CD4-positive, alpha-beta T cell treated with Interleukin-21 for 1 hour (primary cell): ENCODE measurements around the gene RANBP6.
"Not testable (repeated sequence)": the region's sequence is repeated elsewhere in the genome, so short reads cannot be mapped to it uniquely, and the experiment has no call there.

ENCODE experiments used
- DNase-seq: peaks from one replicate; pipeline ENCODE4 v3.0.0-alpha.2; 2020

RANBP6 gene

DNA sequence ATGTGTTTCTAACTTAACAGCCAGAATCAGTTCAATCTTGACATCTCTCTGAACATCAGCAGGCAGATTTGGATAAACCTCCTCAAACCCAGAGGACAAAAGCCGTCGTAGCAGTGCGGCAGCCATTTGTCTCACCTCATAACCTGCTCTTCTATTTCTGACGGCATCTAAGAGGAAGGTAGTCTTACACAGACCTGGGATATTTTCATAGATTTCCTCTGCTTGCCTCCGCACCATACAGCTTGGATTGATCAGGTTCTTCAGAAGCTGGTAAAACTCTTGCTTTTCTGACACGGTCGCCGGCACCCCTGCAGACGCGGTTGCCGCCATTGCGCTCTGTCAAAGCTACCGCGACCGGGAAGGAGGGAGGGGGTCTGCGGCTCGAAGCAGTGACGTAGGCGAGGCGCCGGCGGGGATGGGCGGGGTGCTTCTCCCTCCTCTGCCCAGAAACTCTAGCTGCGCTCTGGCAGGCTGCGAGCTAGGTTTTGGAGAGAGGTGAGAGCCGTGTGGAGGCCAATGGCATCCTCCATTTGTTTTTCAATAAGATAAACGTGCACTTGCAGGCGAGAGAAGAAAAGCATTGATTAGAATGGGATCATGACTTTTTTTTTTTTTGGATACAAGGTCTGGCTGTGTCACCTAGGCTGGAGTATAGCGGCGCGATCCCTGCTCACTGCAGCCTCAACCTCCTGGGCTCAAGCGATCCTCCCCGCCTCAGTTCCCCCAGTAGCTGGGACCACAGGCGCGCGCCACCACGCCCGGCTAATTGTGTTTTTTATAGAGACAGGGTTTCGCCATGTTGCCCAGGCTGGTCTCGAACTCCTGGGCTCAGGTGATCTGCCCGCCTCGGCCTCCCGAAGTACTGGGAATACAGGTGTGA lies at the start of gene RANBP6:
Gene RANBP6, minus strand, starts transcription at position 347 of the 880 bp plus-strand sequence. Its CDS starts 17 bp downstream, at position 330.
- peak; percentile 90 for DNase-seq

- DNase-seq: peak; percentile 18
Measured at GRCh38 chr9:6063146-6063545, 47.7 kb upstream of the RANBP6 start.

DNA sequence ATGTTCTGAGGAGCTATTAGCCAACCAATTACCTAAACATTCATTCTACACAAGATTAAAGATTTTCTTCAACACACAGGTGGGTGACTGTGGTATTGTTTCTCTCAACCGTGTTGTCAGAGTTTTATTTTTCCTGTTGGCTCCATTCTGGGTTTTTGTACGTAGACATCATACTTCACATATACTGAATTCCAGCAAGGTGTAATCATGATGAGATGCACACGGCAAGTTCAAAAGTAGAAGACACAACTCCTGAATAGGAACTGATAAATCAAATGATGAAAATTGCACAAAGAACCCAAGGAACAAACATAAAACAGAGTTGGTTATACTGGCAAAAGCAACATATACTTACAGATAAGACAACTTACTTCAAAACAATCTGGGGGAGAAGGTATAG lies 40.2 kb upstream of the RANBP6 start:
- DNase-seq: no peak

GRCh38 chr9:6055216-6055615 lies 39.8 kb upstream of the RANBP6 start:
- DNase-seq: peak; percentile 75

DNA sequence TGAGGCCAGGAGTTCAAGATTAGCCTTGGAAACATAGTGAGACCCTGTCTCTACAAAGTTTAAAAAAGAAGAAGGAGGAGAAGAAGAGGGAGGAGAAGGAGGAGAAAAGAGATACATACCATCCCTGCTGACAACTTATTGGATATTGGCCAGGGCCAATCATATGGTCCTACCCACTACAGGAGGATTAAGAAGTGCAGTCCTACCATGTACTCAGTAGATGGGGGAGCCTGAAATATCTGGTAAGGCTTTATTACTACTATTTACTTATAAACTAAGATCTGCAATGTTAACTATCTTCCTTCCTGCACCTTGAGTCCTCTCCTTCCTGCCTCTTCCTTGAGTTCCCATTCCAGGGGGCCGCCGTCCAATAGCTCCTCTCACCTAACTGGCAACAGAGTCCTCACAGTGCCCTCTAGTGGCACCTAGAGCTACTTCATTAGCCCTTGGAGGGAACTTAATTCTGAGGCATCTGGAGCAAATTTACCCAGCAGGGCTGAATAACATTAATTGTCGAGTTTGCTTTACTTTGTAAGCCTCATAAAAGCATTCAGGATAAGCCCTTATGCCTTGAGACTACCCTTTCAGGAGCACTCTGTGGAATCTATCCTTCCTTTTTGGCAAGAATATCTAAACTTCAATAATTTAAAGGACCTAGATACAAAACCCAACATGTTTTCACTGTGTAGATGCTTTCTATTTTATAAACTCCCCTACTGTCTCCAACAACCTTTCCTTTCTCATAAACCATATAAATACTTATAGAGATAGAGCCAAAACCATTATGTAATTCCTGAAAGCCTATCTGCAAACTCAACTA lies 39.1 kb upstream of the RANBP6 start:
- DNase-seq: peak; percentile 70

DNA sequence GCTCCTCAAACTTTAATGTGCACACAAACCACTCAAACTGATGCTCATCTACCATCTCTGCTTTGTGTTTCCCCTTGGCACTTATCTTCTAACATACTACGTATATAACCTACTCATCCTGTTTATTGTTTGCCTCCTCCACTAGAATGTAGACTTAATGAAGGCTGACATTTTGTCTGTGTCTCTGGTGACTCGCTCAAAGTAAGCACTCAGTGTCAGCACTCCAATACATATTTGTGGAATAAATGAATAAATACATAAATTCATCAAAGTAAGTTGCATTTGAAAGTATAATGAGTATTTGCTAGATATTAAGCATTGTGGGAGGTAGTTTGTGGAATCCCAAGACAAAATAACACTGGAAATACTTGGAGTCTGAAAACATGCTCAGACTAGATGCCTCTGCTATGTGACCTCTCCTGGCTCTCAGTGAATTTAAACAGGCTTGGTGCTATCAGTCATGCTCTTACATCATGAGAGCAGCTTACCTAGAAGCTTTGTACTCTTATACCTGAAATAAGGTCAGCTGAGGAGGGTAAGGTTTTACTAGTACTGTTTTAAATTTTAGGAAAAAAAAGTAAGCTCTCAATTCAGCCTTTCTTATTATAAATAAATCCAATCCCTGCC lies 37.0 kb upstream of the RANBP6 start:
- DNase-seq: no peak

GRCh38 chr9:6051511-6051950 lies 36.1 kb upstream of the RANBP6 start:
- DNase-seq: no peak

DNA sequence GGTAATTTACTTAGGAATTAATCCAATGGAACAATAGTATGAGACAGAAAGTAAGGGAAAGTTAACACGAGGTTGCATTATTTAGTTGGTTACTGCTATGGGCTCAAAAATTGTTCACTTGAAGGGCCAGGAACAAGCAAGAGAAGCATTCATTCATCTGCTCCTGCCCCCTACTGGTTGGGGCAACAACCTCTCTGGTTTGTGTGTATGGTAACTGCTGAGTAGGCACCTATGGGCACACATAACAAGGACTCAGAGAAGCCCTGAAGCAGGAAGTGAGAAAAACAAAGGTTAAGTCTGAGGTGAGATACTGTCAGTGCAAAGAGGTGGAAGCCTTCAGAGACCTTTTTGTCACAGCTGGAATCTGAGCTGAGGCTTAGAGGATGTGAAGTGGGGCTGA lies 34.4 kb upstream of the RANBP6 start:
- DNase-seq: peak; percentile 38

GRCh38 chr9:6048039-6048438 lies 32.6 kb upstream of the RANBP6 start:
- no peak for DNase-seq

DNA sequence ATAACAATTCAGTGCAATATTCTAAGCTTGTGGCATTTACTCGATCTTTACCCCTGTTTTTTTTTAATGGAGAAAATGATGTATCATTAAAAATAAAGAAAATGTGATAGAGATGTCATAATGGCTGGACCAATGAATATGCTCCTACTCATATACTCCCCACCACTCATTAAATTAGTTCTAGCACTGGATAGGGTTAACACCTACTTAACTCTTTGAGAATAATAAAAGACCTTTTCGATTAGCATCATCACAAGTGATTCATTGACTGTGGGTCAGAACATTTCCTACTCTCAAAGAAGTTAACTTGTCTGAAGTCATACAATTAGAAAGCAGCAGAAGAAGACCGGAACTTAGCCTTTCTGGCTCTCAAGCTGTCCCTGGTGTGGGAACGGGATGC lies 31.6 kb upstream of the RANBP6 start:
- no peak for DNase-seq

DNA sequence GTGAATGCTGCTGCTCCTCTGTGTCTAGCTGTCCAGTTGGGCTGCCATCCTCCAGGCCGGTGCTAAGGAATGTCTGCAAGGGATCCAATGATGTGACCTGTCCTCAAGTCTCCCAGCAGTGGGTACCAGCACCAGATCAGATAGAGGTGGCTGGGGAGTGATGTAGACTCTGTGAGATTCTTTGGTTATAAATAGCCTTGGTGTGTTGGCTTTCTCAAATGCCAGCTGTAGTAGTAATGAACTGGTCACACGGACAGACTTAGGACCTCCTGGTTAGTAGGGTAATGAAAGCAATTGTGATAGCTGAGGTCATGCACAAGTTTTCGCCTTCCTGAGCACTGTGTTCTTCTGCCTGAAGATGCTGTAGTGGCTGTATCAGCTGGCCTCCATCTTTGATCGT lies 29.9 kb upstream of the RANBP6 start:
- no peak for DNase-seq

GRCh38 chr9:6040077-6040476 lies 24.7 kb upstream of the RANBP6 start:
- DNase-seq: no peak

DNA sequence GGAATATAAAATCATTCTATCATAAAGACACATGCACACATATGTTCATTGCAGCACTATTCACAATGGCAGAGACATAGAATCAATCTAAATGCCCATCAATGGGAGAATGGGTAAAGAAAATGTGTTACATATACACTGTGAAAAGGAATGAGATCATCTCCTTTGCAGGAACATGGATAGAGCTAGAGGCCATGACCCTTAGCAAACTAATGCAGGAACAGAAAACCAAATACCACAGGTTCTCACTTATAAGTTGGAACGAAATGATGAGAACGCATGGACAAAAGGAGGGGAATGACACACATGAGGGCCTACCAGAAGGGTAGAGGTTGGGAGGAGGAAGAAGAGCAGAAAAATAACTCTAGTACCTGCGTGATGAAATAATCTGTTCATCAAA lies 21.0 kb upstream of the RANBP6 start:
- no peak for DNase-seq

DNA sequence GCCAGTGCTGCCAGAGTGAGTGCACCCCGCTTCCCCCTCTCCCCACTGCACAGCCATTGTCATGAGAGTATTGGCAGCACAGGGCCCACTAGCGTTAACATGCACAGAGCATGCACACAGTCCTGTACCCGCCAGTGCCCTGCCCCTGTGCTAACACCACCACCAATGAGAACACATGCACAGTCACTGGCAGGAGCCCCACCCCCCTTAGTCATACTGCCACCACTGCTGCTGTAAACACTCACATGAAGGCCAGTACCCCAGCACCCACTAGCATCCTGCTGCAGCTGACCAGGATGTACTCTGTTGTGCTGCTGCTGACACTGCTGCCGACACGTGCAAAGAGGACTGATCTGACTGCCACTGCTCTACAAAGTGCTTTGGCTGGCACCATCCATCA lies 19.5 kb upstream of the RANBP6 start:
- DNase-seq: no peak

GRCh38 chr9:6029604-6030274 lies 14.3 kb upstream of the RANBP6 start:
- DNase-seq: no peak

- DNase-seq: peak; percentile 60
Measured at GRCh38 chr9:6024035-6024554, 8.7 kb upstream of the RANBP6 start.

GRCh38 chr9:6016975-6017374 lies 1.6 kb upstream of the RANBP6 start:
- not testable (repeated sequence) for DNase-seq

DNA sequence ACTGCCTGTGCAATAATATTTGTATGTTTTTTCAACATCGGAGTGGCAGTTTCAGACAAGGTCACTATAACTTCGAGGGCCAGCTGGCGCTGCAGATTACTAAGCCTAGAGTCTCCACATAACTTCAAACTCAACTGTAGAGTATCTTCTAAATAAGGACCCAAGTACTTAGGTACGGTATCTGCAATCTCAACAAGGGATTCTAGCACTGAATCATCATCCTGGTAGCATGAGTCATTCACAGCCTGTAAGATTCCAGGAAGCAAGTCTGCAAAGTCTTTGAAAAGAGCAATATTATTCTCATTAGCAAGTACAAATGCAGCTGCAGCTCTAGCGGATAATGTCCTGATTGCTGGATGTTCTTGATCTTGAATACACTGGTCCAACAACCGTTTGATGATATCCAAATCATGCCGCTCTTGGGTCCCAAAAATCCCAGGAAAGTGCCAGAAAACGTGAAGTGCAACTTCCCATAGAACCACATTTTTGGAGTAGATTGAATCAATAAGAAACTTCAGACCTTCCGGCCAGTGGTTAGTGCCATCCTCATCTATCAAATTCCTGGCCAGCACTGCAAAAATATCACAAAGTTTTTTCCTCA lies 654 bp downstream of the RANBP6 start:
- DNase-seq: peak; percentile 4

DNA sequence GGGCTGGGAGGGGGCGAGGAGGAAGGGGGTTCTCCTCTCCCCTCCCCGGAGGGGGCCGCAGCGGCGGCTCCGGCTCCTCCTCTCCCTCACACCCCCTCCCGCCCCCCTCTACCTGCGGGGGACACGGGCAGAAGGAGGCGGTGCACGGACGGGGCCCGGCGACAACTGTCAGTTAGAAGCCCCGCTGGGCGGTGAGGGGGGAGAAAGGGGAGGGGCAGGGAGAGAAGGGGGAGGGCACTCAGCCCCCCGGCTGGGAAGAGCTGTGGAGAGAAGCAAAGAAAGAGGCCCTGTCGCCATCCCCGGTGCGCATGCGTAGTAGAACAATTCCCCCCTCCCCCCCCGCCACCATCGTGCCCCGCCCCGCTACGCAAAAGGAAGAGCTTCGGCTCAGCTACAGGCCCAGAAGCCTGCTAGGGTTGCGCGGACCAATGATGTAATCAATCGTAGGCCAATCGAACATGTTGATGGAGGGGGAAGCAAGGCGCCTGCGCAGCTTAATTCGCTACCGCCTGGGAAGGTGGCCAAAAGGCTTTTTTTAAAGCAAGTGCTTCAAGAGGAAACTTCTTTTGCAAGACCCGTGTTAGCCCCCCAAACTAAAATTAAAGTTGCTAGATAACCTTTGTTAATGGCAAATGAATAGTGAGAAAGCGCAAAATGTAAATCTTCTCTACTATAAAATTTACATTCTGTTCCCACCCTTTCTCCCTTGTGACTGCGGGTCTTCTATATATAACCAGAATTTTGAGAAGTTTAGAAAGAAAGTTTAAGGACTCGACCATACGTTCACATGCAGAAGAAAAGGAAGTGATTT lies 7.0 kb downstream of the RANBP6 start:
- peak; percentile 97 for DNase-seq

GRCh38 chr9:6007770-6008168 lies 7.7 kb downstream of the RANBP6 start:
- peak; percentile 82 for DNase-seq
